Kidney tubule cell (primary cell): ENCODE results near the gene TMPO.
"Not testable (repeated sequence)": the region's sequence is repeated elsewhere in the genome, so short reads cannot be mapped to it uniquely, and the experiment has no call there.

Experiments
- DNase-seq: peaks from one replicate; pipeline ENCODE4 v3.0.0-alpha.2; 2018; ENCODE audit warnings: low spot score

TMPO gene

GRCh38 chr12:98515287-98516110 is at the start of gene TMPO:
TSS of gene TMPO (plus strand) at chr12:98515590. CDS start at chr12:98515868, 278 bp downstream.
- DNase-seq, result peak; percentile 95

GRCh38 chr12:98465950-98466602 is 49.3 kb upstream of the TMPO start:
- DNase-seq, result no peak

GRCh38 chr12:98466640-98467400 is 48.6 kb upstream of the TMPO start:
- no peak for DNase-seq

GRCh38 chr12:98469109-98469508 is 46.3 kb upstream of the TMPO start:
- DNase-seq, result no peak

- DNase-seq, result peak; percentile 26
These were observed 44.8 kb upstream of the TMPO start for GRCh38 chr12:98470469-98471082.

GRCh38 chr12:98471085-98471484 is 44.3 kb upstream of the TMPO start:
- no peak for DNase-seq

GRCh38 chr12:98475565-98475908 is 39.9 kb upstream of the TMPO start:
- DNase-seq, result no peak

- no peak for DNase-seq
These were observed 36.8 kb upstream of the TMPO start for GRCh38 chr12:98478606-98479005.

GRCh38 chr12:98483621-98484503 is 31.5 kb upstream of the TMPO start:
- no peak for DNase-seq

GRCh38 chr12:98485792-98486340 is 29.5 kb upstream of the TMPO start:
- no peak for DNase-seq

- DNase-seq, result not testable (repeated sequence)
These were observed 27.0 kb upstream of the TMPO start for GRCh38 chr12:98488416-98488815.

- DNase-seq, result no peak
These were observed 26.2 kb upstream of the TMPO start for GRCh38 chr12:98489176-98489575.

- DNase-seq, result peak; percentile 95
These were observed 24.6 kb upstream of the TMPO start for GRCh38 chr12:98490501-98491453.

GRCh38 chr12:98492580-98493140 is 22.7 kb upstream of the TMPO start:
- DNase-seq, result peak; percentile 27

GRCh38 chr12:98501266-98501629 is 14.1 kb upstream of the TMPO start:
- DNase-seq, result not testable (repeated sequence)

- peak; percentile 91 for DNase-seq
These were observed 12.1 kb upstream of the TMPO start for GRCh38 chr12:98503342-98503591.

- peak; percentile 95 for DNase-seq
These were observed 11.6 kb upstream of the TMPO start for GRCh38 chr12:98503592-98504367.

GRCh38 chr12:98504368-98504617 is 11.1 kb upstream of the TMPO start:
- DNase-seq, result no peak

GRCh38 chr12:98509063-98509462 is 6.3 kb upstream of the TMPO start:
- no peak for DNase-seq
